ENCODE data around the gene RUFY4. TPM values are rescaled to one million over a fixed set of nuclear protein-coding genes. Genes with fewer than 3 reads are reported as not detected.

Gene RUFY4
- total RNA-seq, 1 donor from 2014 or later, result 0.17 TPM

Other genes starting within 250 kb of the RUFY4 start
- gene TNS1, start 66.3 kb upstream of the RUFY4 start, total RNA-seq, result 469 TPM
- 0.69 TPM for gene CXCR2, start 56.8 kb downstream of the RUFY4 start, total RNA-seq
- not detected for gene CXCR1, start 97.7 kb downstream of the RUFY4 start, total RNA-seq
- gene ARPC2, start 147.9 kb downstream of the RUFY4 start, total RNA-seq, result 239 TPM
- 49.3 TPM for gene GPBAR1, start 191.8 kb downstream of the RUFY4 start, total RNA-seq
- 114 TPM for gene AAMP, start 200.9 kb downstream of the RUFY4 start, total RNA-seq
- gene PNKD, start 201.3 kb downstream of the RUFY4 start, total RNA-seq, result 154 TPM
- 388 TPM for gene TMBIM1, start 223.2 kb downstream of the RUFY4 start, total RNA-seq

All from mucosa of gallbladder (tissue), 1 donor.